Measurements from ENCODE around the gene KRT74. TPM values are rescaled to one million over a fixed set of nuclear protein-coding genes. Genes with fewer than 3 reads are reported as not detected.

Gene KRT74
- total and polyA plus RNA-seq, 2 of the 13 experiments (the other 11 are each of a cell fraction or from before 2014, with no cell fraction given), result not detected

GRCh38 chr12:52551216-52551865, 22.3 kb downstream of the KRT74 start:
- no peak overlapping the region for H2AFZ ChIP-seq (ENCODE audit: low read length)
- no peak overlapping the region for H3K4me3 ChIP-seq (replicated peaks in 1 of 3; ENCODE audit: insufficient read depth in 1 of 3, low read depth in 2 of 3, low read length in 3 of 3)
- WGBS (ENCODE audit: low lambda C conversion rate), result 14% methylated on average over 4 of the region's 6 CpGs
- H3K27ac ChIP-seq (ENCODE audit: extremely low read length, insufficient read depth, low read length), result no peak overlapping the region
- ChIA-PET CTCF (ENCODE audit: low intra/inter-chr PET ratio, low total read pairs) (no interaction called here), POLR2A (no interaction called here)
- no peaks in the 10 kb centered on the region for H3K9me3 ChIP-seq (ENCODE audit: low read length)
- no peak overlapping the region for H3K4me2 ChIP-seq (ENCODE audit: low read depth, low read length)
- FAIRE-seq (no peak), ATAC-seq (no peak; the same call in 2 of the 3 replicates), DNase-seq (ENCODE audit: low spot score) (no peak)
- H3K4me1 ChIP-seq (ENCODE audit: insufficient read depth, low read length), result no peaks in the 10 kb centered on the region
- in situ Hi-C loops (cut with HindIII; ENCODE audit: extremely low pct_ligation_motif_present, low pct_unique_long_range_greater_than_20kb), result no loop called here
- no peaks in the 10 kb centered on the region for H4K20me1 ChIP-seq (ENCODE audit: insufficient read depth, low read length)
- H3K27me3 ChIP-seq (ENCODE audit: control insufficient read depth in 1 of 2, insufficient read depth in 2 of 2, low read length in 2 of 2), result peaks cover 3 to 55% of the 10 kb centered on the region in 2 experiments; a peak in 4 of 5 replicates
- H3K79me2 ChIP-seq (ENCODE audit: insufficient read depth, low read length), result no peaks in the 10 kb centered on the region
- BruUV-seq (replicated peaks), result no TSS peak
- intact Hi-C loops (cut with micrococcal nuclease; ENCODE audit: unreplicated experiment), result no loop called here
- H3K36me3 ChIP-seq (replicated peaks in 1 of 2; ENCODE audit: control insufficient read depth in 1 of 2, insufficient read depth in 2 of 2, low read length in 2 of 2), result no peaks in the 10 kb centered on the region
- TF ChIP-seq TAF15 (IDR thresholded peaks at IDR 0.05; ENCODE audit: low read depth, low read length, poor library complexity, severe bottlenecking) (no peak), ZBTB33 (CRISPR knock-in tag; IDR thresholded peaks at IDR 0.05) (no peak), GATAD1 (CRISPR knock-in tag; IDR thresholded peaks at IDR 0.05) (no peak), ZBTB42 (CRISPR knock-in tag; IDR thresholded peaks at IDR 0.05) (no peak), ZFYVE20 (CRISPR knock-in tag; IDR thresholded peaks at IDR 0.05; ENCODE audit: borderline replicate concordance, low read depth) (no peak), ZBTB20 (CRISPR knock-in tag; IDR thresholded peaks at IDR 0.05; ENCODE audit: borderline replicate concordance, low read depth) (no peak), ZSCAN29 (CRISPR knock-in tag; conservative IDR thresholded peaks at IDR 0.05) (no peak), NBN (conservative IDR thresholded peaks at IDR 0.05) (no peak), ZNF407 (CRISPR knock-in tag; IDR thresholded peaks at IDR 0.05; ENCODE audit: not compliant biosample characterization) (no peak), CENPBD1 (CRISPR knock-in tag; IDR thresholded peaks at IDR 0.05; ENCODE audit: borderline replicate concordance, low read depth) (no peak), CHD2 (IDR thresholded peaks at IDR 0.05; ENCODE audit: low read depth, low read length) (no peak), HMGA1 (CRISPR knock-in tag; conservative IDR thresholded peaks at IDR 0.05) (no peak), CCDC6 (CRISPR knock-in tag; IDR thresholded peaks at IDR 0.05) (no peak), RBAK (CRISPR knock-in tag; IDR thresholded peaks at IDR 0.05) (no peak)
- H3K9ac ChIP-seq (ENCODE audit: insufficient read depth, low read depth, low read length), result no peak overlapping the region

Data from HepG2 (cell line).